Stimulated activated CD8-positive, alpha-beta memory T cell treated with anti-CD3 and anti-CD28 coated beads, Interleukin-15, amount 100 ng/mL, for 4 hours (primary cell): ENCODE measurements around the gene TTN.
"Not testable (repeated sequence)": the region's sequence is repeated elsewhere in the genome, so short reads cannot be mapped to it uniquely, and the experiment has no call there.

Experiments used
- DNase-seq, 2 donors: peaks; one replicate each; pipeline ENCODE4 v3.0.0-alpha.2; 2020; ENCODE audit warnings: low read depth in 2 of 2

TTN gene

GRCh38 chr2:178530625-178531142, 276.5 kb downstream of the TTN start:
- no peak for DNase-seq

- no peak for DNase-seq
These were observed 277.1 kb downstream of the TTN start for GRCh38 chr2:178530131-178530530.

GRCh38 chr2:178529194-178529593, 278.0 kb downstream of the TTN start:
- no peak for DNase-seq

GRCh38 chr2:178528647-178529046, 278.6 kb downstream of the TTN start:
- no peak for DNase-seq

GRCh38 chr2:178527592-178527991, 279.6 kb downstream of the TTN start:
- DNase-seq = no peak

- DNase-seq = no peak
These were observed 281.0 kb downstream of the TTN start for GRCh38 chr2:178526256-178526655.

GRCh38 chr2:178525460-178525859, 281.8 kb downstream of the TTN start:
- DNase-seq = not testable (repeated sequence)

- not testable (repeated sequence) for DNase-seq
These were observed 282.2 kb downstream of the TTN start for GRCh38 chr2:178525010-178525409.

GRCh38 chr2:178523596-178524134, 283.6 kb downstream of the TTN start:
- DNase-seq = no peak

- peak; percentile 67 to 71 for DNase-seq
These were observed 284.1 kb downstream of the TTN start for GRCh38 chr2:178522950-178523595.

GRCh38 chr2:178521304-178522150, 285.7 kb downstream of the TTN start:
- no peak for DNase-seq

GRCh38 chr2:178517496-178517895, 289.7 kb downstream of the TTN start:
- DNase-seq = no peak

- DNase-seq = no peak
These were observed 292.6 kb downstream of the TTN start for GRCh38 chr2:178514664-178515063.

GRCh38 chr2:178513876-178514275, 293.3 kb downstream of the TTN start:
- DNase-seq = no peak

- no peak for DNase-seq
These were observed 294.7 kb downstream of the TTN start for GRCh38 chr2:178512484-178512883.

- no peak for DNase-seq
These were observed 296.8 kb downstream of the TTN start for GRCh38 chr2:178510384-178510783.

- DNase-seq = no peak
These were observed 298.6 kb downstream of the TTN start for GRCh38 chr2:178508646-178509045.

- DNase-seq = no peak
These were observed 300.3 kb downstream of the TTN start for GRCh38 chr2:178506949-178507348.

- DNase-seq = no peak
These were observed 300.7 kb downstream of the TTN start for GRCh38 chr2:178506524-178506923.

GRCh38 chr2:178506101-178506500, 301.1 kb downstream of the TTN start:
- DNase-seq = no peak

- no peak for DNase-seq
These were observed 304.5 kb downstream of the TTN start for GRCh38 chr2:178502751-178503150.

- DNase-seq = no peak
These were observed 307.6 kb downstream of the TTN start for GRCh38 chr2:178499640-178500039.

GRCh38 chr2:178498137-178498536, 309.1 kb downstream of the TTN start:
- DNase-seq = no peak
